ENCODE measurements around the gene PCP4.
A peak's percentile ranks its signal among the peaks of the same experiment; 100 is the strongest.

Gene PCP4

GRCh38 chr21:39972471-39972870, 105.2 kb downstream of the PCP4 start:
- DNase-seq: no peak

- DNase-seq: no peak
These were observed 105.9 kb downstream of the PCP4 start for GRCh38 chr21:39972976-39973770.

- peak; percentile 16 for DNase-seq
These were observed 109.6 kb downstream of the PCP4 start for GRCh38 chr21:39976800-39977199.
